NOMO-1 treated with dmso at 0.1 percent for 144 hours (cell line): ENCODE data around the gene PRPH2.
"Not testable (repeated sequence)": the region's sequence is repeated elsewhere in the genome, so short reads cannot be mapped to it uniquely, and the experiment has no call there.

Source experiments
- DNase-seq: peaks from one replicate; lab custom pipeline; 2025; ENCODE audit not compliant: unreplicated experiment; lab: John Stamatoyannopoulos, UW

PRPH2 gene

GRCh38 chr6:42702200-42702599 lies 20.2 kb downstream of the PRPH2 start:
- no peak for DNase-seq

- no peak for DNase-seq
Observed at GRCh38 chr6:42698217-42698616, 24.2 kb downstream of the PRPH2 start.

GRCh38 chr6:42697268-42697655 lies 25.1 kb downstream of the PRPH2 start:
- no peak for DNase-seq

- no peak for DNase-seq
Observed at GRCh38 chr6:42696526-42697267, 25.7 kb downstream of the PRPH2 start.

GRCh38 chr6:42694586-42694985 lies 27.8 kb downstream of the PRPH2 start:
- DNase-seq: no peak

- DNase-seq: no peak
Observed at GRCh38 chr6:42693725-42694323, 28.6 kb downstream of the PRPH2 start.

- no peak for DNase-seq
Observed at GRCh38 chr6:42692137-42692911, 30.1 kb downstream of the PRPH2 start.

- DNase-seq: no peak
Observed at GRCh38 chr6:42690872-42691271, 31.5 kb downstream of the PRPH2 start.

GRCh38 chr6:42690151-42690702 lies 32.2 kb downstream of the PRPH2 start:
- no peak for DNase-seq

GRCh38 chr6:42689371-42689770 lies 33.0 kb downstream of the PRPH2 start:
- DNase-seq: no peak

GRCh38 chr6:42688281-42688680 lies 34.1 kb downstream of the PRPH2 start:
- no peak for DNase-seq

- DNase-seq: no peak
Observed at GRCh38 chr6:42679358-42679757, 43.0 kb downstream of the PRPH2 start.

GRCh38 chr6:42674780-42675179 lies 47.6 kb downstream of the PRPH2 start:
- DNase-seq: no peak

GRCh38 chr6:42674368-42674767 lies 48.0 kb downstream of the PRPH2 start:
- not testable (repeated sequence) for DNase-seq

- no peak for DNase-seq
Observed at GRCh38 chr6:42664718-42665117, 57.7 kb downstream of the PRPH2 start.

GRCh38 chr6:42661540-42662153 lies 60.8 kb downstream of the PRPH2 start:
- peak; percentile 33 for DNase-seq

- DNase-seq: no peak
Observed at GRCh38 chr6:42659806-42660205, 62.6 kb downstream of the PRPH2 start.

GRCh38 chr6:42653851-42654250 lies 68.5 kb downstream of the PRPH2 start:
- DNase-seq: no peak

GRCh38 chr6:42652024-42652746 lies 70.2 kb downstream of the PRPH2 start:
- no peak for DNase-seq
